ENCODE data around the gene PTRH1. TPM values are rescaled to one million over a fixed set of nuclear protein-coding genes. Genes with fewer than 3 reads are reported as not detected.

The PTRH1 gene
- total RNA-seq, 1 experiment from 2014 or later: 21.8 TPM

DNA sequence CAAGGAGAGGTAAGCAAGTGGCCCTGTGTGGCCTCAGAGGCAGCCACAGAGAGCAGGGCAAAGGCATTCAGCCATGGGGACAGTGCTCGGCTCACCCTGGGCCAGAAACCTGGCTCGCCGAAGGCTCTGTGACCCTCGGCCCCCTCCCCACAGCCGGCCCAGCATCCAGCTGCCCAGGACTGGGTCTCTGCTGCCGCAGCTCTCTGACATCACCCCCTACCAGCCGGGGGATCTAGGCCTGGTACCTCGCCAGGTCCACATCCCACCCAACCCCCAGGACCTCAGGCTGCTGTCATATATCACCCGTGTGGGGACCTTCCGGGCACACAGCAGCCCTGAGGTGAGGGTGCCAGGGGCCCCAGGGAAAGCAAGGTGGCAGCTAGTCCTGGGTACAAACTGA is 2.6 kb downstream of the PTRH1 start:
- BruUV-seq (replicated peaks): no TSS peak
- H3K36me3 ChIP-seq (ENCODE audit: control insufficient read depth in 1 of 2, insufficient read depth in 2 of 2, low read length in 2 of 2): peaks cover 0 to 4% of the 10 kb centered on the region in 2 experiments; a peak in 1 of 4 replicates
- H4K20me1 ChIP-seq (ENCODE audit: insufficient read depth): no peaks in the 10 kb centered on the region
- no peak overlapping the region for H3K4me3 ChIP-seq (replicated peaks in 1 of 2; ENCODE audit: low read depth in 1 of 2, low read length in 2 of 2)
- H3K27me3 ChIP-seq (ENCODE audit: insufficient read depth, low read length): no peaks in the 10 kb centered on the region
- no peak overlapping the region for H3K4me2 ChIP-seq (ENCODE audit: low read length)
- peaks cover 8 to 16% of the 10 kb centered on the region in 2 experiments for H3K4me1 ChIP-seq (ENCODE audit: control insufficient read depth in 1 of 2, insufficient read depth in 2 of 2, low read length in 2 of 2)
- RAD21 ChIA-PET (ENCODE audit: low non-redundant PET in 1 of 2, low total read pairs in 2 of 2, uncharacterized antibody in 2 of 2, unreplicated experiment in 2 of 2): no interaction called here
- intact Hi-C loops (cut with micrococcal nuclease): no loop called here
- H3K27ac ChIP-seq (ENCODE audit: low read depth, low read length): no peak overlapping the region
- ATAC-seq (no peak), DNase-seq (ENCODE audit: low read depth, low spot score) (no peak)
- POLR2A ChIA-PET: interaction anchor here (0.9 kb wide), 1 partner anchor 9 kb away, joined by 3 read pairs; no protein-coding TSS in a partner anchor
- H3K9me2 ChIP-seq (ENCODE audit: insufficient read depth): no peaks in the 10 kb centered on the region
- CTCF ChIA-PET: no interaction called here
- TF ChIP-seq, protein P1, sequence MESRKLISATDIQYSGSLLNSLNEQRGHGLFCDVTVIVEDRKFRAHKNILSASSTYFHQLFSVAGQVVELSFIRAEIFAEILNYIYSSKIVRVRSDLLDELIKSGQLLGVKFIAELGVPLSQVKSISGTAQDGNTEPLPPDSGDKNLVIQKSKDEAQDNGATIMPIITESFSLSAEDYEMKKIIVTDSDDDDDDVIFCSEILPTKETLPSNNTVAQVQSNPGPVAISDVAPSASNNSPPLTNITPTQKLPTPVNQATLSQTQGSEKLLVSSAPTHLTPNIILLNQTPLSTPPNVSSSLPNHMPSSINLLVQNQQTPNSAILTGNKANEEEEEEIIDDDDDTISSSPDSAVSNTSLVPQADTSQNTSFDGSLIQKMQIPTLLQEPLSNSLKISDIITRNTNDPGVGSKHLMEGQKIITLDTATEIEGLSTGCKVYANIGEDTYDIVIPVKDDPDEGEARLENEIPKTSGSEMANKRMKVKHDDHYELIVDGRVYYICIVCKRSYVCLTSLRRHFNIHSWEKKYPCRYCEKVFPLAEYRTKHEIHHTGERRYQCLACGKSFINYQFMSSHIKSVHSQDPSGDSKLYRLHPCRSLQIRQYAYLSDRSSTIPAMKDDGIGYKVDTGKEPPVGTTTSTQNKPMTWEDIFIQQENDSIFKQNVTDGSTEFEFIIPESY (IDR thresholded peaks at IDR 0.05; ENCODE audit: extremely low read depth, insufficient replicate concordance, low read length): no peak
- no peak for TF ChIP-seq POLR2A (IDR thresholded peaks at IDR 0.05; ENCODE audit: borderline replicate concordance, extremely low read depth, insufficient read depth, insufficient read length)
- TF ChIP-seq SP1 (IDR thresholded peaks at IDR 0.05; ENCODE audit: low read depth): no peak
- TF ChIP-seq FOSL1 (IDR thresholded peaks at IDR 0.05; ENCODE audit: low read depth): no peak
- TF ChIP-seq, protein P2, sequence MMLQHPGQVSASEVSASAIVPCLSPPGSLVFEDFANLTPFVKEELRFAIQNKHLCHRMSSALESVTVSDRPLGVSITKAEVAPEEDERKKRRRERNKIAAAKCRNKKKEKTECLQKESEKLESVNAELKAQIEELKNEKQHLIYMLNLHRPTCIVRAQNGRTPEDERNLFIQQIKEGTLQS (IDR thresholded peaks at IDR 0.05): no peak
- TF ChIP-seq SRF (IDR thresholded peaks at IDR 0.05; ENCODE audit: low read depth): no peak
- no peak for TF ChIP-seq ELF1 (IDR thresholded peaks at IDR 0.05; ENCODE audit: borderline replicate concordance, low read depth)
- TF ChIP-seq, protein P3, sequence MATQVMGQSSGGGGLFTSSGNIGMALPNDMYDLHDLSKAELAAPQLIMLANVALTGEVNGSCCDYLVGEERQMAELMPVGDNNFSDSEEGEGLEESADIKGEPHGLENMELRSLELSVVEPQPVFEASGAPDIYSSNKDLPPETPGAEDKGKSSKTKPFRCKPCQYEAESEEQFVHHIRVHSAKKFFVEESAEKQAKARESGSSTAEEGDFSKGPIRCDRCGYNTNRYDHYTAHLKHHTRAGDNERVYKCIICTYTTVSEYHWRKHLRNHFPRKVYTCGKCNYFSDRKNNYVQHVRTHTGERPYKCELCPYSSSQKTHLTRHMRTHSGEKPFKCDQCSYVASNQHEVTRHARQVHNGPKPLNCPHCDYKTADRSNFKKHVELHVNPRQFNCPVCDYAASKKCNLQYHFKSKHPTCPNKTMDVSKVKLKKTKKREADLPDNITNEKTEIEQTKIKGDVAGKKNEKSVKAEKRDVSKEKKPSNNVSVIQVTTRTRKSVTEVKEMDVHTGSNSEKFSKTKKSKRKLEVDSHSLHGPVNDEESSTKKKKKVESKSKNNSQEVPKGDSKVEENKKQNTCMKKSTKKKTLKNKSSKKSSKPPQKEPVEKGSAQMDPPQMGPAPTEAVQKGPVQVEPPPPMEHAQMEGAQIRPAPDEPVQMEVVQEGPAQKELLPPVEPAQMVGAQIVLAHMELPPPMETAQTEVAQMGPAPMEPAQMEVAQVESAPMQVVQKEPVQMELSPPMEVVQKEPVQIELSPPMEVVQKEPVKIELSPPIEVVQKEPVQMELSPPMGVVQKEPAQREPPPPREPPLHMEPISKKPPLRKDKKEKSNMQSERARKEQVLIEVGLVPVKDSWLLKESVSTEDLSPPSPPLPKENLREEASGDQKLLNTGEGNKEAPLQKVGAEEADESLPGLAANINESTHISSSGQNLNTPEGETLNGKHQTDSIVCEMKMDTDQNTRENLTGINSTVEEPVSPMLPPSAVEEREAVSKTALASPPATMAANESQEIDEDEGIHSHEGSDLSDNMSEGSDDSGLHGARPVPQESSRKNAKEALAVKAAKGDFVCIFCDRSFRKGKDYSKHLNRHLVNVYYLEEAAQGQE (IDR thresholded peaks at IDR 0.05; ENCODE audit: low read depth): no peak
- no peak for TF ChIP-seq JUND (IDR thresholded peaks at IDR 0.05)
- TF ChIP-seq ZFX (IDR thresholded peaks at IDR 0.05): no peak
- no peak for TF ChIP-seq CEBPB (IDR thresholded peaks at IDR 0.05; ENCODE audit: low read depth)
- no peak for TF ChIP-seq SIN3A (IDR thresholded peaks at IDR 0.05; ENCODE audit: low read depth)
- TF ChIP-seq EZH2 (IDR thresholded peaks at IDR 0.05): no peak
- TF ChIP-seq EGR1 (IDR thresholded peaks at IDR 0.05; ENCODE audit: low read depth): no peak
- TF ChIP-seq POLR2AphosphoS5 (IDR thresholded peaks at IDR 0.05; ENCODE audit: low read depth, low read length): no peak
- TF ChIP-seq, protein P4, sequence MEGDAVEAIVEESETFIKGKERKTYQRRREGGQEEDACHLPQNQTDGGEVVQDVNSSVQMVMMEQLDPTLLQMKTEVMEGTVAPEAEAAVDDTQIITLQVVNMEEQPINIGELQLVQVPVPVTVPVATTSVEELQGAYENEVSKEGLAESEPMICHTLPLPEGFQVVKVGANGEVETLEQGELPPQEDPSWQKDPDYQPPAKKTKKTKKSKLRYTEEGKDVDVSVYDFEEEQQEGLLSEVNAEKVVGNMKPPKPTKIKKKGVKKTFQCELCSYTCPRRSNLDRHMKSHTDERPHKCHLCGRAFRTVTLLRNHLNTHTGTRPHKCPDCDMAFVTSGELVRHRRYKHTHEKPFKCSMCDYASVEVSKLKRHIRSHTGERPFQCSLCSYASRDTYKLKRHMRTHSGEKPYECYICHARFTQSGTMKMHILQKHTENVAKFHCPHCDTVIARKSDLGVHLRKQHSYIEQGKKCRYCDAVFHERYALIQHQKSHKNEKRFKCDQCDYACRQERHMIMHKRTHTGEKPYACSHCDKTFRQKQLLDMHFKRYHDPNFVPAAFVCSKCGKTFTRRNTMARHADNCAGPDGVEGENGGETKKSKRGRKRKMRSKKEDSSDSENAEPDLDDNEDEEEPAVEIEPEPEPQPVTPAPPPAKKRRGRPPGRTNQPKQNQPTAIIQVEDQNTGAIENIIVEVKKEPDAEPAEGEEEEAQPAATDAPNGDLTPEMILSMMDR (IDR thresholded peaks at IDR 0.05 in 2 of 3, conservative IDR thresholded peaks at IDR 0.05 in 1 of 3; ENCODE audit: borderline replicate concordance in 1 of 3, insufficient read depth in 1 of 3, low read depth in 2 of 3, low read length in 2 of 3): no peak
- TF ChIP-seq CBX3 (IDR thresholded peaks at IDR 0.05; ENCODE audit: low read depth): no peak
- TF ChIP-seq YY1 (IDR thresholded peaks at IDR 0.05; ENCODE audit: extremely low read depth, insufficient replicate concordance, low read depth, low read length): no peak
- TF ChIP-seq RAD21 (IDR thresholded peaks at IDR 0.05; ENCODE audit: low read depth): no peak
- H3K9ac ChIP-seq (ENCODE audit: low read length): no peak overlapping the region
- H3K79me2 ChIP-seq (ENCODE audit: insufficient read depth, low read length): peaks cover 13% of the 10 kb centered on the region
- H3K9me3 ChIP-seq (ENCODE audit: control insufficient read depth in 1 of 2, insufficient read depth in 1 of 2, low read depth in 1 of 2, low read length in 2 of 2): no peaks in the 10 kb centered on the region
- H2AFZ ChIP-seq (ENCODE audit: low read depth, low read length, poor library complexity, severe bottlenecking): no peak overlapping the region
